K562 (cell line): Measurements from ENCODE around the gene HSD11B1L. TPM values are rescaled to one million over a fixed set of nuclear protein-coding genes. Genes with fewer than 3 reads are reported as not detected.

Source experiments
- ATAC-seq: fragments of 200-7000 bp; cut with Tn5 transposase; 3 replicates; pipeline ENCODE4 v1.9.1; 2020; ENCODE audit warnings: moderate library complexity
- BruUV-seq: library from RNA; stranded (reverse); fragments of 400-500 nt; replicated peaks from 2 replicates; lab custom pipeline; 2021; lab: Mats Ljungman, UMichigan
- CTCF ChIA-PET: fragments of 300-600 bp; formaldehyde crosslinking; extraction: SDS; loops from one replicate; lab custom pipeline; 2021; ENCODE audit warnings: low intra/inter-chr PET ratio; lab: Yijun Ruan, JAX
- POLR2A ChIA-PET: fragments of 300-600, 350-650 bp; sonication (Branson Sonifier 250); formaldehyde crosslinking; extraction: SDS; loops from one replicate; lab custom pipeline; 2021; ENCODE audit warnings: antibody characterized with exemption, inconsistent platforms; lab: Yijun Ruan, JAX
- DNase-seq, 4 experiments: peaks; one replicate each; pipeline versions ENCODE4 v3.0.0 to v3.0.0-alpha.2; 2011 to 2018; ENCODE audit warnings: low spot score in 3 of 4, mixed read lengths in 3 of 4; ENCODE audit errors: extremely low read depth in 1 of 4
- FAIRE-seq: peaks from 2 replicates; lab custom pipeline; 2011; peaks lifted over from hg19 to GRCh38; lab: Jason Lieb, UNC
- H2AFZ ChIP-seq: 2 replicates; pipeline ENCODE4 v1.6.0; 2011; ENCODE audit warnings: low read depth, low read length, control low read depth, inconsistent platforms
- H3K27ac ChIP-seq: fragments of 200-600 bp; 3 replicates; pipeline ENCODE4 v1.8.0; 2011; ENCODE audit warnings: low read depth, mild to moderate bottlenecking, control low read depth, inconsistent platforms, low read length, moderate library complexity, mixed read lengths; ENCODE audit errors: extremely low read depth
- H3K27me3 ChIP-seq, 2 experiments: fragments of 300-600 bp in 1 of 2; 2 replicates in 1 of 2; 3 replicates in 1 of 2; pipeline versions ENCODE4 v1.6.0 to v1.8.0; 2011; ENCODE audit warnings: inconsistent platforms in 2 of 2, low read length in 2 of 2, mild to moderate bottlenecking in 1 of 2, mixed read lengths in 1 of 2, moderate library complexity in 1 of 2; ENCODE audit not compliant: control insufficient read depth in 2 of 2, insufficient read depth in 2 of 2
- H3K36me3 ChIP-seq: fragments of 300-600 bp; 3 replicates; pipeline ENCODE4 v1.8.0; 2011; ENCODE audit warnings: mild to moderate bottlenecking, low read length, inconsistent platforms; ENCODE audit not compliant: control insufficient read depth, insufficient read depth
- H3K4me1 ChIP-seq, 2 experiments: fragments of 200-600 bp in 1 of 2; replicated peaks in 1 of 2; 2 replicates in 1 of 2; 3 replicates in 1 of 2; pipeline versions ENCODE4 v1.5.1 to v1.8.0; 2011; ENCODE audit warnings: inconsistent platforms in 2 of 2, low read length in 2 of 2, mild to moderate bottlenecking in 1 of 2, mixed read lengths in 1 of 2, moderate library complexity in 1 of 2; ENCODE audit not compliant: control insufficient read depth in 2 of 2, insufficient read depth in 2 of 2
- H3K4me2 ChIP-seq: 2 replicates; pipeline ENCODE4 v1.6.1; 2011; ENCODE audit warnings: low read length, control low read depth, inconsistent platforms, mixed read lengths; ENCODE audit not compliant: insufficient read depth
- H3K4me3 ChIP-seq: fragments of 200-600 bp; sonication (generic), shearing (Covaris generic); 2 replicates; pipeline ENCODE4 v1.5.1; 2016; ENCODE audit warnings: control low read depth, inconsistent platforms
- H3K79me2 ChIP-seq: fragments of 200-600 bp; 3 replicates; pipeline ENCODE4 v1.8.0; 2011; ENCODE audit warnings: low read length, inconsistent platforms; ENCODE audit not compliant: control insufficient read depth, insufficient read depth
- H3K9ac ChIP-seq, 2 experiments: 2 replicates each; pipeline versions ENCODE4 v1.6.0 to v1.6.1; 2011; ENCODE audit warnings: low read depth in 2 of 2, low read length in 2 of 2, control low read depth in 1 of 2, inconsistent platforms in 1 of 2, mild to moderate bottlenecking in 1 of 2, mixed read lengths in 1 of 2; ENCODE audit not compliant: insufficient read depth in 1 of 2
- H3K9me1 ChIP-seq: one replicate; pipeline ENCODE4 v1.6.0; 2011; ENCODE audit warnings: inconsistent platforms, mild to moderate bottlenecking, low read length, moderate library complexity; ENCODE audit not compliant: control insufficient read depth, insufficient read depth
- H3K9me3 ChIP-seq: replicated peaks from 2 replicates; pipeline ENCODE4 v1.5.1; 2011; ENCODE audit warnings: low read depth, low read length, inconsistent platforms; ENCODE audit not compliant: control insufficient read depth, insufficient read depth
- H4K20me1 ChIP-seq: replicated peaks from 2 replicates; pipeline ENCODE4 v1.6.1; 2011; ENCODE audit warnings: low read length, inconsistent platforms, mixed read lengths; ENCODE audit not compliant: control insufficient read depth, insufficient read depth
- BRD4 ChIP-seq: fragments of 200-600 bp; sonication (generic); IDR thresholded peaks from 2 replicates; pipeline ENCODE4 v1.6.1; 2017; ENCODE audit warnings: inconsistent platforms
- CBX2 ChIP-seq: fragments of 200-600 bp; sonication (generic); IDR thresholded peaks from one replicate; pipeline ENCODE4 v1.6.1; 2012; ENCODE audit warnings: mild to moderate bottlenecking, low read length, inconsistent platforms; ENCODE audit not compliant: insufficient read depth, poor library complexity, severe bottlenecking
- EP400 ChIP-seq: fragments of 450-650 bp; IDR thresholded peaks from 2 replicates; pipeline ENCODE4 v1.6.1; 2017; ENCODE audit warnings: antibody characterized with exemption, mild to moderate bottlenecking, moderate library complexity
- GATA2 ChIP-seq: sonication (generic); formaldehyde crosslinking; IDR thresholded peaks from 2 replicates; pipeline ENCODE4 v1.4.0; 2020; ENCODE audit warnings: mild to moderate bottlenecking, missing genetic modification reagents
- HDAC2 ChIP-seq: fragments of 450-650 bp; IDR thresholded peaks from 2 replicates; pipeline ENCODE4 v1.6.1; 2016; ENCODE audit warnings: mild to moderate bottlenecking
- HMGN3 ChIP-seq: IDR thresholded peaks from 2 replicates; pipeline ENCODE4 v1.6.1; 2011; ENCODE audit warnings: borderline replicate concordance, low read depth, mild to moderate bottlenecking, mixed read lengths, low read length; ENCODE audit not compliant: insufficient read length; ENCODE audit errors: extremely low read depth
- POLR2A ChIP-seq: fragments of 450-650 bp; conservative IDR thresholded peaks from 2 replicates; pipeline ENCODE4 v1.6.1; 2016
- ZNF175 ChIP-seq: fragments of 200-800 bp; sonication (Bioruptor generic); IDR thresholded peaks from 2 replicates; pipeline ENCODE4 v1.6.1; 2016; ENCODE audit warnings: low read depth, mild to moderate bottlenecking, missing genetic modification characterization, missing compliant biosample characterization
- ZNF232 ChIP-seq: sonication (generic); formaldehyde crosslinking; IDR thresholded peaks from 2 replicates; pipeline ENCODE4 v1.8.0; 2022; ENCODE audit warnings: mild to moderate bottlenecking, missing genetic modification reagents
- WGBS: fragments of 100-300 bp; shearing (Covaris generic); methylation state at CpG from one replicate; pipeline ENCODE4 v1.1.6; 2016; ENCODE audit warnings: low coverage, mixed read lengths; ENCODE audit not compliant: insufficient coverage; ENCODE audit errors: missing lambda C conversion rate; 5-methylcytosine and 5-hydroxymethylcytosine counted together
- in situ Hi-C: fragments of 300-500 bp; cut with MboI; formaldehyde crosslinking; loops from 4 replicates; pipeline ENCODE4 v1.15.0; 2018; ENCODE audit warnings: inconsistent platforms, mixed read lengths
- intact Hi-C: fragments of 100-400 bp; cut with micrococcal nuclease; formaldehyde crosslinking; loops from 2 replicates; pipeline ENCODE4 v1.14.2; 2022
- polyA plus RNA-seq, 8 experiments: library from polyadenylated mRNA; depleted of rRNA in 4 of 8; stranded (reverse) in 5 of 8; unstranded in 3 of 8; fragments of >200 nt; fragmentation: Nextera tagmentation in 2 of 8; fragmentation: Illumina TruSeq in 1 of 8; extraction: Ambion mirVana in 2 of 8; extraction: Trizol in 1 of 8; gene quantifications; 2 replicates each; pipeline versions ENCODE4 v1.2.1 to v1.2.3, GENCODE V29; 2011 to 2014; ENCODE audit warnings: inconsistent platforms in 1 of 8, missing spikeins in 1 of 8
- total RNA-seq, 7 experiments: library from RNA; depleted of rRNA in 6 of 7; stranded (reverse); fragments of >200 nt in 6 of 7; fragmentation: Illumina TruSeq in 2 of 7; extraction: Trizol in 2 of 7; gene quantifications; 2 replicates each; pipeline versions ENCODE4 v1.2.1 to v1.2.3, GENCODE V29; 2011 to 2021; ENCODE audit warnings: low replicate concordance in 1 of 7
- TF ChIP-seq, protein P1 (sequence below): sonication (generic); formaldehyde crosslinking; IDR thresholded peaks from 2 replicates; pipeline ENCODE4 v1.8.1; 2023; ENCODE audit warnings: mild to moderate bottlenecking, missing genetic modification reagents, moderate library complexity
- TF ChIP-seq, protein P2 (sequence below): fragments of 450-650 bp; conservative IDR thresholded peaks from 2 replicates; pipeline ENCODE4 v1.6.1; 2016; ENCODE audit warnings: missing genetic modification characterization, low read depth, mild to moderate bottlenecking, control low read depth, missing compliant biosample characterization
- TF ChIP-seq, protein P3 (sequence below): fragments of 450-650 bp; formaldehyde crosslinking; IDR thresholded peaks from 2 replicates; pipeline ENCODE4 v1.4.0; 2020; ENCODE audit warnings: mild to moderate bottlenecking, moderate library complexity
- TF ChIP-seq, protein P4 (sequence below): fragments of 450-650 bp; formaldehyde crosslinking; IDR thresholded peaks from 2 replicates; pipeline ENCODE4 v1.4.0; 2022; ENCODE audit warnings: missing genetic modification characterization
- TF ChIP-seq, protein P5 (sequence below): fragments of 250-450 bp; sonication (Bioruptor Pico); IDR thresholded peaks from 2 replicates; pipeline ENCODE4 v1.8.0; 2021; ENCODE audit warnings: borderline replicate concordance, mild to moderate bottlenecking, moderate library complexity; ENCODE audit not compliant: poor library complexity, severe bottlenecking
- TF ChIP-seq, protein P6 (sequence below), 2 experiments: IDR thresholded peaks; 2 replicates each; pipeline ENCODE4 v1.6.1; 2011; ENCODE audit warnings: borderline replicate concordance in 1 of 2, control low read depth in 1 of 2, low read depth in 1 of 2, low read length in 1 of 2, mild to moderate bottlenecking in 1 of 2, mixed read lengths in 1 of 2, moderate library complexity in 1 of 2; ENCODE audit not compliant: insufficient read depth in 1 of 2, insufficient read length in 1 of 2, poor library complexity in 1 of 2, severe bottlenecking in 1 of 2; ENCODE audit errors: extremely low read depth in 1 of 2

The HSD11B1L gene
- total and polyA plus RNA-seq, 9 of the 15 experiments (the other 6 are each of a cell fraction or from before 2014, with no cell fraction given), result 0.31 to 7.7 (median 2.3) TPM

DNA sequence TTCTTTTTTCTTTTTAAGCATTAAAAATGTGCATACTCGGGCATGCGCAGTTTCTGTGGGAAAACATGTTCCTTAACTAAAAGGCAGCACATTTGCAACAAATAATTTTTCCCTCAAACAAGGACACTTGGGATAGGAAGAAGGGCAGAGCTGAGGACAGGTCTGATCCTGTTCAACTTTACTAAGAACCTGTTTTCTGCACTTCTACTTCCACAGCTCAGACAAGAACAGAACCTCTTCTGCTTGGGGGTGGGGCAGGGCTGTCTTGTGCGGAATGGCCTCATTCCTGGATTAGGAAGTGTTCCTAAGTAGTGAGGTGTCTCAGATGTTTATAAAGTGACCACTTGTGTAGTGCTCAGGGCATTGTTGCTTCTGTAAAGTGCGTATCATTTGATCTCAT, 39.7 kb upstream of the HSD11B1L start:
- Histone ChIP-seq H3K4me1 (no peaks in the 10 kb centered on the region), H3K9me1 (peaks cover 8% of the 10 kb centered on the region), H3K36me3 (peaks cover 85% of the 10 kb centered on the region), H2AFZ (no peak overlapping the region), H3K4me3 (no peak overlapping the region), H4K20me1 (peaks cover 35% of the 10 kb centered on the region), H3K9ac (no peak overlapping the region), H3K27me3 (no peaks in the 10 kb centered on the region), H3K79me2 (peaks cover 94% of the 10 kb centered on the region), H3K4me2 (no peak overlapping the region), H3K9me3 (no peaks in the 10 kb centered on the region), H3K27ac (no peak overlapping the region)
- 93% methylated on average over 4 of the region's 4 CpGs for WGBS
- in situ Hi-C loops, result no loop called here
- ChIA-PET POLR2A (interaction anchor here (1.2 to 1.5 kb wide), 2 partner anchors 14 to 22 kb away, joined by 3 to 6 read pairs; no protein-coding TSS in a partner anchor), CTCF (no interaction called here)
- DNase-seq, result no peak
- no peak for FAIRE-seq
- intact Hi-C loops, result no loop called here
- ATAC-seq, result no peak
- BruUV-seq, result no TSS peak
- no peak for TF ChIP-seq GATA2 (CRISPR knock-in tag)
- no peak for TF ChIP-seq HMGN3
- TF ChIP-seq HDAC2, result no peak
- TF ChIP-seq POLR2A, result no peak
- TF ChIP-seq, protein P1, sequence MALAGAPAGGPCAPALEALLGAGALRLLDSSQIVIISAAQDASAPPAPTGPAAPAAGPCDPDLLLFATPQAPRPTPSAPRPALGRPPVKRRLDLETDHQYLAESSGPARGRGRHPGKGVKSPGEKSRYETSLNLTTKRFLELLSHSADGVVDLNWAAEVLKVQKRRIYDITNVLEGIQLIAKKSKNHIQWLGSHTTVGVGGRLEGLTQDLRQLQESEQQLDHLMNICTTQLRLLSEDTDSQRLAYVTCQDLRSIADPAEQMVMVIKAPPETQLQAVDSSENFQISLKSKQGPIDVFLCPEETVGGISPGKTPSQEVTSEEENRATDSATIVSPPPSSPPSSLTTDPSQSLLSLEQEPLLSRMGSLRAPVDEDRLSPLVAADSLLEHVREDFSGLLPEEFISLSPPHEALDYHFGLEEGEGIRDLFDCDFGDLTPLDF (CRISPR knock-in tag), result no peak
- no peak for TF ChIP-seq BRD4
- TF ChIP-seq, protein P2, sequence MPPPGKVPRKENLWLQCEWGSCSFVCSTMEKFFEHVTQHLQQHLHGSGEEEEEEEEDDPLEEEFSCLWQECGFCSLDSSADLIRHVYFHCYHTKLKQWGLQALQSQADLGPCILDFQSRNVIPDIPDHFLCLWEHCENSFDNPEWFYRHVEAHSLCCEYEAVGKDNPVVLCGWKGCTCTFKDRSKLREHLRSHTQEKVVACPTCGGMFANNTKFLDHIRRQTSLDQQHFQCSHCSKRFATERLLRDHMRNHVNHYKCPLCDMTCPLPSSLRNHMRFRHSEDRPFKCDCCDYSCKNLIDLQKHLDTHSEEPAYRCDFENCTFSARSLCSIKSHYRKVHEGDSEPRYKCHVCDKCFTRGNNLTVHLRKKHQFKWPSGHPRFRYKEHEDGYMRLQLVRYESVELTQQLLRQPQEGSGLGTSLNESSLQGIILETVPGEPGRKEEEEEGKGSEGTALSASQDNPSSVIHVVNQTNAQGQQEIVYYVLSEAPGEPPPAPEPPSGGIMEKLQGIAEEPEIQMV, result no peak
- TF ChIP-seq, protein P3, sequence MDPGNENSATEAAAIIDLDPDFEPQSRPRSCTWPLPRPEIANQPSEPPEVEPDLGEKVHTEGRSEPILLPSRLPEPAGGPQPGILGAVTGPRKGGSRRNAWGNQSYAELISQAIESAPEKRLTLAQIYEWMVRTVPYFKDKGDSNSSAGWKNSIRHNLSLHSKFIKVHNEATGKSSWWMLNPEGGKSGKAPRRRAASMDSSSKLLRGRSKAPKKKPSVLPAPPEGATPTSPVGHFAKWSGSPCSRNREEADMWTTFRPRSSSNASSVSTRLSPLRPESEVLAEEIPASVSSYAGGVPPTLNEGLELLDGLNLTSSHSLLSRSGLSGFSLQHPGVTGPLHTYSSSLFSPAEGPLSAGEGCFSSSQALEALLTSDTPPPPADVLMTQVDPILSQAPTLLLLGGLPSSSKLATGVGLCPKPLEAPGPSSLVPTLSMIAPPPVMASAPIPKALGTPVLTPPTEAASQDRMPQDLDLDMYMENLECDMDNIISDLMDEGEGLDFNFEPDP (CRISPR knock-in tag), result no peak
- TF ChIP-seq ZNF175 (CRISPR knock-in tag), result no peak
- no peak for TF ChIP-seq ZNF232 (CRISPR knock-in tag)
- TF ChIP-seq, protein P4, sequence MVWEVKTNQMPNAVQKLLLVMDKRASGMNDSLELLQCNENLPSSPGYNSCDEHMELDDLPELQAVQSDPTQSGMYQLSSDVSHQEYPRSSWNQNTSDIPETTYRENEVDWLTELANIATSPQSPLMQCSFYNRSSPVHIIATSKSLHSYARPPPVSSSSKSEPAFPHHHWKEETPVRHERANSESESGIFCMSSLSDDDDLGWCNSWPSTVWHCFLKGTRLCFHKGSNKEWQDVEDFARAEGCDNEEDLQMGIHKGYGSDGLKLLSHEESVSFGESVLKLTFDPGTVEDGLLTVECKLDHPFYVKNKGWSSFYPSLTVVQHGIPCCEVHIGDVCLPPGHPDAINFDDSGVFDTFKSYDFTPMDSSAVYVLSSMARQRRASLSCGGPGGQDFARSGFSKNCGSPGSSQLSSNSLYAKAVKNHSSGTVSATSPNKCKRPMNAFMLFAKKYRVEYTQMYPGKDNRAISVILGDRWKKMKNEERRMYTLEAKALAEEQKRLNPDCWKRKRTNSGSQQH (CRISPR knock-in tag), result no peak
- no peak for TF ChIP-seq CBX2
- TF ChIP-seq, protein P5, sequence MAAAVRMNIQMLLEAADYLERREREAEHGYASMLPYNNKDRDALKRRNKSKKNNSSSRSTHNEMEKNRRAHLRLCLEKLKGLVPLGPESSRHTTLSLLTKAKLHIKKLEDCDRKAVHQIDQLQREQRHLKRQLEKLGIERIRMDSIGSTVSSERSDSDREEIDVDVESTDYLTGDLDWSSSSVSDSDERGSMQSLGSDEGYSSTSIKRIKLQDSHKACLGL (CRISPR knock-in tag), result no peak
- TF ChIP-seq EP400, result no peak
- TF ChIP-seq, protein P6, sequence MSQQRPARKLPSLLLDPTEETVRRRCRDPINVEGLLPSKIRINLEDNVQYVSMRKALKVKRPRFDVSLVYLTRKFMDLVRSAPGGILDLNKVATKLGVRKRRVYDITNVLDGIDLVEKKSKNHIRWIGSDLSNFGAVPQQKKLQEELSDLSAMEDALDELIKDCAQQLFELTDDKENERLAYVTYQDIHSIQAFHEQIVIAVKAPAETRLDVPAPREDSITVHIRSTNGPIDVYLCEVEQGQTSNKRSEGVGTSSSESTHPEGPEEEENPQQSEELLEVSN (IDR thresholded peaks at IDR 0.05; ENCODE audit: borderline replicate concordance in 1 of 2, extremely low read depth in 1 of 2, insufficient read depth in 1 of 2, insufficient read length in 1 of 2, low read depth in 1 of 2, low read length in 1 of 2, poor library complexity in 1 of 2, severe bottlenecking in 1 of 2), result no peak
